ENCODE results near the gene SSC5D. TPM values are rescaled to one million over a fixed set of nuclear protein-coding genes. Genes with fewer than 3 reads are reported as not detected.

The SSC5D gene
- polyA plus RNA-seq, 1 donor (not counting 4 experiments of a cell fraction or from before 2014, with no cell fraction given), result not detected

DNA sequence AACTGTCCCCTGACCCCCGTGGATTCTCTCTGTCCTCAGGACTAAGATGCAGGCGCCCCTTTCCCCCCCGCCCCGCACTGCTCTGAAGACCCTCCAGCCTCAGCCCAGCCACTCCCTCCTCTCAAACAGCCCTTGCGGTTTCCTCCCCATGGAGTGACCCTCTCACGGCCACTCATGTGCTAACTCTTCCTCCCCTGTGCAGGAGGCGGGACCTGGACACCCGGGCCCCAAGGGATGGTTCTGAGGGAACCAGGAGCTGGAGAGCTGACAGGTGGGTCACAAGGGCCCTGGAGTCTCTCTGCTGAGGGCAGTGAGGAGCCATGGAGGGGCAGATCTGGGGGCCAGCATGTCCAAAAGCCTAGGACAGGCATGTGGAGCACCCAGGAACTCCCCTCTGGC is 28.7 kb upstream of the SSC5D start:
- Histone ChIP-seq H3K9me3 (ENCODE audit: control insufficient read depth, low read depth, low read length) (no peaks in the 10 kb centered on the region), H3K27ac (ENCODE audit: control insufficient read depth, insufficient read depth, low read length) (no peak overlapping the region)

DNA sequence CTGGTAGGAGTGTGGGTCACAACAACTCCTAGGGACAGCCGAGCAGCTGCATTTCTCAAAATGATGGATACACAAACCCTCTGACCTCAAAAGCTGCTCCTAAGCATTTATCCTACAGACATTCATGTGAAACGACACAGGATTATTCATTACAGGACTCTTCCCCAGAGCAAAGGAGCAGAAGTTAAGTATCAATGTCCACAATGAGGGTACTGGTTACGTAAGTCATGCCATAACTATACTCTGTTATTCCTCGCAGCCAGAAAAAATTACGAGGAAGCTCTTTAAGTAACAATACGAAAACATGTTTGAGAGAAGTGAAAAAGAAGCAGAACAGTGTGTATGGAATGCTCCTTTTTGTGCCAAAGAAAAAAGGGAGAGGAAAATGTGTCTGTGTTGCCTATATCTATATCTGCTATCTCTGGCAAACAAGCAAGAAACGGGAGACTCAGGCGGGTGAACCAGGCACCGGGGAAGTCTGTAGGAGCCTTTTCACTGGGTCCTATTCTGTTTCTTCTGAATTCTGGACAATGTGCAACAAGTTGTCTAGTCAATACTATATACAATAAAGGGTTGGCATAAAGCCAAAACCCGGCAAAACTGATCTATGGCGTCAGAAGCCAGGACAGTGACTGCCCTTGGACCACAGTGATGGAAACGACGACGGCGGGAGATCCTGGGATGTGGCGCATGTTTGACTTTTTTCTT is 28.1 kb upstream of the SSC5D start:
- dilution Hi-C loops (cut with MboI; ENCODE audit: extremely low pct_ligation_motif_present, low sequenced_read_pairs), result no loop called here
- no peak overlapping the region for H3K9ac ChIP-seq (ENCODE audit: control insufficient read depth, extremely low read depth, insufficient read depth, low read length)
- peak overlapping the region in 2 of 3 experiments; percentile 84 to 85 for H3K4me3 ChIP-seq (ENCODE audit: control insufficient read depth in 2 of 3, extremely low read depth in 1 of 3, insufficient read depth in 2 of 3, low read depth in 1 of 3, low read length in 3 of 3)

More for the DNA sequence above, 28.7 kb upstream of the SSC5D start:
- Histone ChIP-seq H3K4me3 (ENCODE audit: control insufficient read depth in 2 of 3, extremely low read depth in 1 of 3, insufficient read depth in 2 of 3, low read depth in 1 of 3, low read length in 3 of 3) (no peak overlapping the region), H4K20me1 (ENCODE audit: control insufficient read depth, extremely low read depth, insufficient read depth, low read length) (no peaks in the 10 kb centered on the region), H2AFZ (ENCODE audit: control insufficient read depth, low read length) (no peak overlapping the region), H3K36me3 (ENCODE audit: control insufficient read depth in 2 of 2, extremely low read depth in 1 of 2, insufficient read depth in 2 of 2, low read length in 2 of 2) (peaks cover 0 to 3% of the 10 kb centered on the region in 2 experiments), H3K79me2 (ENCODE audit: control insufficient read depth, insufficient read depth, low read length) (no peaks in the 10 kb centered on the region), H3K4me2 (ENCODE audit: control insufficient read depth, extremely low read depth, insufficient read depth, low read depth, low read length) (no peak overlapping the region), H3K9me1 (ENCODE audit: control insufficient read depth, extremely low read depth, insufficient read depth, low read length) (no peaks in the 10 kb centered on the region), H3K9ac (ENCODE audit: control insufficient read depth, extremely low read depth, insufficient read depth, low read length) (no peak overlapping the region), H3K4me1 (ENCODE audit: control insufficient read depth, extremely low read depth, insufficient read depth, low read length) (peaks cover 9% of the 10 kb centered on the region), H3K27me3 (ENCODE audit: control insufficient read depth, extremely low read depth, insufficient read depth, low read length) (no peaks in the 10 kb centered on the region)
- no peak for TF ChIP-seq EZH2 (IDR thresholded peaks at IDR 0.05; ENCODE audit: low read length)
- TF ChIP-seq, protein P1, sequence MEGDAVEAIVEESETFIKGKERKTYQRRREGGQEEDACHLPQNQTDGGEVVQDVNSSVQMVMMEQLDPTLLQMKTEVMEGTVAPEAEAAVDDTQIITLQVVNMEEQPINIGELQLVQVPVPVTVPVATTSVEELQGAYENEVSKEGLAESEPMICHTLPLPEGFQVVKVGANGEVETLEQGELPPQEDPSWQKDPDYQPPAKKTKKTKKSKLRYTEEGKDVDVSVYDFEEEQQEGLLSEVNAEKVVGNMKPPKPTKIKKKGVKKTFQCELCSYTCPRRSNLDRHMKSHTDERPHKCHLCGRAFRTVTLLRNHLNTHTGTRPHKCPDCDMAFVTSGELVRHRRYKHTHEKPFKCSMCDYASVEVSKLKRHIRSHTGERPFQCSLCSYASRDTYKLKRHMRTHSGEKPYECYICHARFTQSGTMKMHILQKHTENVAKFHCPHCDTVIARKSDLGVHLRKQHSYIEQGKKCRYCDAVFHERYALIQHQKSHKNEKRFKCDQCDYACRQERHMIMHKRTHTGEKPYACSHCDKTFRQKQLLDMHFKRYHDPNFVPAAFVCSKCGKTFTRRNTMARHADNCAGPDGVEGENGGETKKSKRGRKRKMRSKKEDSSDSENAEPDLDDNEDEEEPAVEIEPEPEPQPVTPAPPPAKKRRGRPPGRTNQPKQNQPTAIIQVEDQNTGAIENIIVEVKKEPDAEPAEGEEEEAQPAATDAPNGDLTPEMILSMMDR (optimal IDR thresholded peaks at IDR 0.05 in 1 of 3, IDR thresholded peaks at IDR 0.05 in 1 of 3, conservative IDR thresholded peaks at IDR 0.05 in 1 of 3; ENCODE audit: extremely low read depth in 1 of 3, insufficient read depth in 2 of 3, low read length in 3 of 3), result no peak
- dilution Hi-C loops (cut with MboI; ENCODE audit: extremely low pct_ligation_motif_present, low sequenced_read_pairs), result no loop called here
- FAIRE-seq (no peak), DNase-seq (ENCODE audit: low read depth, low spot score) (no peak)

More for the DNA sequence above, 28.1 kb upstream of the SSC5D start:
- H3K4me1 ChIP-seq (ENCODE audit: control insufficient read depth, extremely low read depth, insufficient read depth, low read length), result peaks cover 9% of the 10 kb centered on the region
- H3K79me2 ChIP-seq (ENCODE audit: control insufficient read depth, insufficient read depth, low read length), result no peaks in the 10 kb centered on the region
- no peak overlapping the region for H3K27ac ChIP-seq (ENCODE audit: control insufficient read depth, insufficient read depth, low read length)
- H4K20me1 ChIP-seq (ENCODE audit: control insufficient read depth, extremely low read depth, insufficient read depth, low read length), result no peaks in the 10 kb centered on the region
- FAIRE-seq, result no peak
- H3K36me3 ChIP-seq (ENCODE audit: control insufficient read depth in 2 of 2, extremely low read depth in 1 of 2, insufficient read depth in 2 of 2, low read length in 2 of 2), result peaks cover 0 to 3% of the 10 kb centered on the region in 2 experiments
- no peak overlapping the region for H2AFZ ChIP-seq (ENCODE audit: control insufficient read depth, low read length)
- DNase-seq (ENCODE audit: low read depth, low spot score), result no peak
- TF ChIP-seq EZH2 (IDR thresholded peaks at IDR 0.05; ENCODE audit: low read length), result no peak
- TF ChIP-seq, protein P1 (optimal IDR thresholded peaks at IDR 0.05 in 1 of 3, IDR thresholded peaks at IDR 0.05 in 1 of 3, conservative IDR thresholded peaks at IDR 0.05 in 1 of 3; ENCODE audit: extremely low read depth in 1 of 3, insufficient read depth in 2 of 3, low read length in 3 of 3), result no peak
- no peaks in the 10 kb centered on the region for H3K9me1 ChIP-seq (ENCODE audit: control insufficient read depth, extremely low read depth, insufficient read depth, low read length)
- no peaks in the 10 kb centered on the region for H3K9me3 ChIP-seq (ENCODE audit: control insufficient read depth, low read depth, low read length)
- peak overlapping the region; percentile 96 for H3K4me2 ChIP-seq (ENCODE audit: control insufficient read depth, extremely low read depth, insufficient read depth, low read depth, low read length)
- H3K27me3 ChIP-seq (ENCODE audit: control insufficient read depth, extremely low read depth, insufficient read depth, low read length), result no peaks in the 10 kb centered on the region

All from keratinocyte (primary cell).